OCI-LY1 (cell line): ENCODE measurements around the gene ZNF831.

Experiments used
- H2AFZ ChIP-seq: fragments of 200-600 bp; sonication (generic), shearing (Covaris generic); 2 replicates; pipeline ENCODE4 v1.6.0; 2014; ENCODE audit warnings: antibody characterized with exemption, mild to moderate bottlenecking, low read length
- H3F3A ChIP-seq: fragments of 200-600 bp; sonication (generic), shearing (Covaris generic); 2 replicates; pipeline ENCODE4 v1.6.0; 2014; ENCODE audit warnings: mild to moderate bottlenecking, antibody characterized with exemption, low read length, moderate library complexity; ENCODE audit not compliant: insufficient read depth
- H3K27ac ChIP-seq: fragments of 200-600 bp; sonication (generic); 2 replicates; pipeline ENCODE4 v1.5.1; 2014; ENCODE audit warnings: low read length, mixed run types, mild to moderate bottlenecking, low read depth; ENCODE audit not compliant: poor library complexity, severe bottlenecking
- H3K27me3 ChIP-seq: fragments of 200-600 bp; sonication (generic); 2 replicates; pipeline ENCODE4 v1.6.0; 2014; ENCODE audit warnings: antibody characterized with exemption, mild to moderate bottlenecking, low read length, moderate library complexity; ENCODE audit not compliant: insufficient read depth
- H3K36me3 ChIP-seq: fragments of 200-600 bp; sonication (generic); 2 replicates; pipeline ENCODE4 v1.6.1; 2014; ENCODE audit warnings: mild to moderate bottlenecking, antibody characterized with exemption, low read length, moderate library complexity, mixed read lengths; ENCODE audit not compliant: insufficient read depth
- H3K4me1 ChIP-seq: fragments of 200-600 bp; sonication (generic); 2 replicates; pipeline ENCODE4 v1.5.1; 2014; ENCODE audit warnings: mild to moderate bottlenecking, low read length, moderate library complexity; ENCODE audit not compliant: insufficient read depth, severe bottlenecking
- H3K4me2 ChIP-seq: fragments of 200-600 bp; sonication (generic), shearing (Covaris generic); 2 replicates; pipeline ENCODE4 v1.6.1; 2014; ENCODE audit warnings: low read length
- H3K4me3 ChIP-seq: fragments of 200-600 bp; sonication (generic); 2 replicates; pipeline ENCODE4 v1.5.1; 2014; ENCODE audit warnings: low read length, low read depth, mild to moderate bottlenecking, mixed read lengths; ENCODE audit not compliant: poor library complexity, severe bottlenecking
- H3K79me2 ChIP-seq: fragments of 200-600 bp; shearing (Covaris generic); 2 replicates; pipeline ENCODE4 v1.6.1; 2016; ENCODE audit warnings: mixed run types, low read length, mixed read lengths; ENCODE audit not compliant: insufficient read depth
- H3K9ac ChIP-seq: fragments of 200-600 bp; sonication (generic), shearing (Covaris generic); 2 replicates; pipeline ENCODE4 v1.6.1; 2014; ENCODE audit warnings: mild to moderate bottlenecking, low read length, mixed read lengths
- H3K9me2 ChIP-seq: fragments of 200-600 bp; sonication (generic), shearing (Covaris generic); 2 replicates; pipeline ENCODE4 v1.6.1; 2014; ENCODE audit warnings: low read depth, mild to moderate bottlenecking, low read length, mixed read lengths
- H3K9me3 ChIP-seq: fragments of 200-600 bp; shearing (Covaris generic); 2 replicates; pipeline ENCODE4 v1.6.1; 2014; ENCODE audit warnings: low read length, mixed read lengths
- H4K20me1 ChIP-seq: fragments of 200-600 bp; sonication (generic), shearing (Covaris generic); 2 replicates; pipeline ENCODE4 v1.6.0; 2016; ENCODE audit warnings: mild to moderate bottlenecking, low read length; ENCODE audit not compliant: insufficient read depth
- CTCF ChIP-seq: fragments of 200-600 bp; sonication (generic), shearing (Covaris generic); IDR thresholded peaks from 2 replicates; pipeline ENCODE4 v1.5.1; 2017; ENCODE audit warnings: mild to moderate bottlenecking, antibody characterized with exemption, low read length, moderate library complexity, mixed read lengths
- EZH2 ChIP-seq: fragments of 200-600 bp; sonication (generic), shearing (Covaris generic); IDR thresholded peaks from 2 replicates; pipeline ENCODE4 v1.8.0; 2017; ENCODE audit warnings: borderline replicate concordance, mixed run types, mild to moderate bottlenecking, antibody characterized with exemption, low read length, moderate library complexity, mixed read lengths

Gene ZNF831

GRCh38 chr20:59191756-59192532 is 28.3 kb downstream of the ZNF831 start:
- no peak overlapping the region for H2AFZ ChIP-seq
- H3K9me2 ChIP-seq, result no peaks in the 10 kb centered on the region
- H3K27me3 ChIP-seq, result no peaks in the 10 kb centered on the region; the same call in 1 of the 2 replicates
- H3K79me2 ChIP-seq, result no peaks in the 10 kb centered on the region
- no peak overlapping the region for H3K27ac ChIP-seq
- H3K4me1 ChIP-seq, result no peaks in the 10 kb centered on the region
- H4K20me1 ChIP-seq, result no peaks in the 10 kb centered on the region
- no peaks in the 10 kb centered on the region for H3K36me3 ChIP-seq
- H3K9me3 ChIP-seq, result no peaks in the 10 kb centered on the region
- no peak overlapping the region for H3K4me3 ChIP-seq
- no peaks in the 10 kb centered on the region for H3F3A ChIP-seq
- H3K4me2 ChIP-seq, result no peak overlapping the region
- no peak overlapping the region for H3K9ac ChIP-seq
- TF ChIP-seq CTCF (no peak), EZH2 (no peak)

GRCh38 chr20:59192533-59192896 is 28.9 kb downstream of the ZNF831 start:
- no peak overlapping the region for H2AFZ ChIP-seq
- TF ChIP-seq CTCF, result no peak
- TF ChIP-seq EZH2, result no peak
- H3K27me3 ChIP-seq, result no peaks in the 10 kb centered on the region; the same call in 1 of the 2 replicates
- H3K4me1 ChIP-seq, result no peaks in the 10 kb centered on the region
- no peak overlapping the region for H3K9ac ChIP-seq
- no peaks in the 10 kb centered on the region for H3K9me2 ChIP-seq
- no peaks in the 10 kb centered on the region for H3K36me3 ChIP-seq
- H3K4me3 ChIP-seq, result no peak overlapping the region
- no peak overlapping the region for H3K27ac ChIP-seq
- H4K20me1 ChIP-seq, result no peaks in the 10 kb centered on the region
- no peaks in the 10 kb centered on the region for H3F3A ChIP-seq
- H3K9me3 ChIP-seq, result no peaks in the 10 kb centered on the region
- no peak overlapping the region for H3K4me2 ChIP-seq
- no peaks in the 10 kb centered on the region for H3K79me2 ChIP-seq

- TF ChIP-seq CTCF (no peak), EZH2 (no peak)
- Histone ChIP-seq H3K4me1 (no peaks in the 10 kb centered on the region), H3K9me3 (no peaks in the 10 kb centered on the region), H4K20me1 (no peaks in the 10 kb centered on the region), H3K27me3 (no peaks in the 10 kb centered on the region; the same call in 1 of the 2 replicates), H3K36me3 (no peaks in the 10 kb centered on the region), H2AFZ (no peak overlapping the region), H3K4me2 (no peak overlapping the region), H3K9me2 (no peaks in the 10 kb centered on the region), H3K27ac (no peak overlapping the region), H3K79me2 (no peaks in the 10 kb centered on the region), H3K4me3 (no peak overlapping the region), H3F3A (no peaks in the 10 kb centered on the region), H3K9ac (no peak overlapping the region)
Observed at GRCh38 chr20:59193325-59193724, 29.7 kb downstream of the ZNF831 start.
